ENCODE data around the gene MOSMO. TPM values are rescaled to one million over a fixed set of nuclear protein-coding genes. Genes with fewer than 3 reads are reported as not detected.

The MOSMO gene
- total and polyA plus RNA-seq, 11 donors: 8.7 to 15.0 (median 11.7) TPM

GRCh38 chr16:22120440-22120839 is 112.5 kb downstream of the MOSMO start:
- no peaks in the 10 kb centered on the region for H3K4me1 ChIP-seq
- TF ChIP-seq POLR2A (IDR thresholded peaks at IDR 0.05): no peak
- TF ChIP-seq, protein P1, sequence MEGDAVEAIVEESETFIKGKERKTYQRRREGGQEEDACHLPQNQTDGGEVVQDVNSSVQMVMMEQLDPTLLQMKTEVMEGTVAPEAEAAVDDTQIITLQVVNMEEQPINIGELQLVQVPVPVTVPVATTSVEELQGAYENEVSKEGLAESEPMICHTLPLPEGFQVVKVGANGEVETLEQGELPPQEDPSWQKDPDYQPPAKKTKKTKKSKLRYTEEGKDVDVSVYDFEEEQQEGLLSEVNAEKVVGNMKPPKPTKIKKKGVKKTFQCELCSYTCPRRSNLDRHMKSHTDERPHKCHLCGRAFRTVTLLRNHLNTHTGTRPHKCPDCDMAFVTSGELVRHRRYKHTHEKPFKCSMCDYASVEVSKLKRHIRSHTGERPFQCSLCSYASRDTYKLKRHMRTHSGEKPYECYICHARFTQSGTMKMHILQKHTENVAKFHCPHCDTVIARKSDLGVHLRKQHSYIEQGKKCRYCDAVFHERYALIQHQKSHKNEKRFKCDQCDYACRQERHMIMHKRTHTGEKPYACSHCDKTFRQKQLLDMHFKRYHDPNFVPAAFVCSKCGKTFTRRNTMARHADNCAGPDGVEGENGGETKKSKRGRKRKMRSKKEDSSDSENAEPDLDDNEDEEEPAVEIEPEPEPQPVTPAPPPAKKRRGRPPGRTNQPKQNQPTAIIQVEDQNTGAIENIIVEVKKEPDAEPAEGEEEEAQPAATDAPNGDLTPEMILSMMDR (IDR thresholded peaks at IDR 0.05): no peak
- no peaks in the 10 kb centered on the region for H3K9me3 ChIP-seq
- 67 to 75% (median 70%) methylated on average over 3 of the region's 3 CpGs for WGBS, 4 donors
- no peaks in the 10 kb centered on the region for H3K36me3 ChIP-seq
- no peak overlapping the region for H3K27ac ChIP-seq
- ATAC-seq: no peak
- intact Hi-C loops (cut with DNase I): no loop called here
- H3K27me3 ChIP-seq: no peaks in the 10 kb centered on the region
- no peak for DNase-seq
- no peak overlapping the region for H3K4me3 ChIP-seq

DNA sequence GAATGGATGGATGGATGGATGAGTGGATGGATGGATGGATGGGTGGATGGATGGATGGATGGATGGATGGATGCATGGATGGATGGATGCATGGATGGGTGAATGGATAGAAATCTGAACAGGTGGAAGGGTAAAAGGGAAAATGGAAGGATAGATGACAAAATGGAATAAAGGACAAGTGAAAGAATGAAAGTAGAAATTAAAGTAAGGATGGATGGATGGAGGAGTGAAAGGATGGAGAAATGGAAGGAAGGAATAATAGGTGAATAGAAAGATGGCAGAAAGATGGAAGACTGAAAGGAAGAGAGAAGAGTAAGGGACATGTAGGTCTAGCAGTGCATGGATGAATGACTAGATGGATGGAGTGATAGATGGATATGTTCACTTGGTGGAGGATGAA is 114.3 kb downstream of the MOSMO start:
- DNase-seq (no peak), ATAC-seq (no peak)
- Histone ChIP-seq H3K36me3 (no peaks in the 10 kb centered on the region), H3K4me3 (no peak overlapping the region), H3K4me1 (no peaks in the 10 kb centered on the region), H3K27ac (no peak overlapping the region), H3K27me3 (no peaks in the 10 kb centered on the region), H3K9me3 (no peaks in the 10 kb centered on the region)
- TF ChIP-seq, protein P1 (IDR thresholded peaks at IDR 0.05): no peak
- no peak for TF ChIP-seq POLR2A (IDR thresholded peaks at IDR 0.05)
- intact Hi-C loops (cut with DNase I): no loop called here

DNA sequence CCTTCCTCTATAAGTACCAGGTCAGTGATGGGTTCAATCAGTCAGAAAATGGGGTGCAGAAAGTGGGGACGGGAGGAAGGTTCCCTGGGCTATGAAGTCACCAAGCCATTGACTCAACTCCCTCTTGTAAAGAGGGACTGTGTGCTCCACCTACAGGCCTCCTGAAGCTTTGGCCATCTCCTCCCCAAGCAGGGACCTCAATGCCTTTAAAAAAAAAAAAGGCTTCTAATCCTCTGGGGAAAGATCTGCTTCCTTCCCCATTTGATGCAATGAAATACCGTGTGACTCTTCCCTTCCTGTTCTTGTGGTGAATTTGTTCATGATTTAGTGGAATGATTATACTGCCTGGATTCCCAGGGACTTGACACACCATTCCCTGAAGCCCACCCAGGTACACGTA is 115.2 kb downstream of the MOSMO start:
- DNase-seq (no peak), ATAC-seq (no peak)
- intact Hi-C loops (cut with DNase I): no loop called here
- TF ChIP-seq, protein P1 (IDR thresholded peaks at IDR 0.05): no peak
- no peak for TF ChIP-seq POLR2A (IDR thresholded peaks at IDR 0.05)
- H3K36me3 ChIP-seq: no peaks in the 10 kb centered on the region
- no peaks in the 10 kb centered on the region for H3K27me3 ChIP-seq
- no peaks in the 10 kb centered on the region for H3K4me1 ChIP-seq
- no peaks in the 10 kb centered on the region for H3K9me3 ChIP-seq
- H3K4me3 ChIP-seq: no peak overlapping the region
- WGBS, 4 donors: 43 to 51% (median 46%) methylated on average over 3 of the region's 3 CpGs
- H3K27ac ChIP-seq: no peak overlapping the region

DNA sequence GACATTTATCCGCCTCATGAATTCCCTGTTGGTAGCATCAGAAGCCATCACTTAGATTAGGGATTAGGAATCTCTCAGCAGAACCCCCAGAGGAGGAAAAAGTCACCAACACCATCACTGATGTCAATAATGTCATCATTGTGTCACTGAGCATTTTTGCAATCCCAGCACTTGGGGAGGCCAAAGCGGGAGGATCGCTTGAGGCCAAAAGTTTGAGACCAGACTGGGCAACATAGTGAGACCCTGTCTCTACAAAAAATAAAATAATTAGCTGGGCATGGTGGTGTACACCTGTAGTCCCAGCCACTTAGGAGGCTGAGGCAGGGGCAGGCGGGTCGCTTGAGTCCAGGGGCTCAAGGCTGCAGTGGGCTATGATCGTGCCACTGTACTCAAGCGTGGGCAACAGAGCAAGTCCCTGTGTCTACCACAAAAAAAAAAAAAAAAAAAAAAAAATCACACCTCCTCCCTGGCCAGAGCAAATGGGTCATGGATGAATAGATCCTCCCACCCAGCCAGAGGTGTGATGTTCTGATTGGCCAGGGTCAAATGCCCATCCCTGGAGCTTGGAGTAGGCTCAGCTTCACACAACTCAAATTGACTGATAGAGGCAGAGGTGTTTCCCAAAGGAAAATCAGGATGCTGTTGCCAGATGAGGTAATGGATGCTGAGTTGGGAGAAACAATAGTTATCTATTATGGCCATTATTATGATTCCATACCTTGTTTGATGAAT is 116.0 kb downstream of the MOSMO start:
- Histone ChIP-seq H3K4me3 (no peak overlapping the region), H3K9me3 (peaks cover 0 to 6% (median 0%) of the 10 kb centered on the region in 12 donors), H3K27me3 (no peaks in the 10 kb centered on the region), H3K27ac (no peak overlapping the region), H3K4me1 (no peaks in the 10 kb centered on the region), H3K36me3 (no peaks in the 10 kb centered on the region)
- DNase-seq (no peak), ATAC-seq (no peak)
- 91 to 99% (median 96%) methylated on average over 7 of the region's 7 CpGs for WGBS, 4 donors
- intact Hi-C loops (cut with DNase I): loop anchor here in 1 of 10 donors (2.0 kb wide), 1 partner anchor 43 kb away; no protein-coding TSS in a partner anchor
- TF ChIP-seq, protein P1 (IDR thresholded peaks at IDR 0.05): no peak
- no peak for TF ChIP-seq POLR2A (IDR thresholded peaks at IDR 0.05)

All from heart left ventricle (tissue), 16 donors.